AG08396 (cell line): ENCODE measurements around the gene HPRT1.
"Not testable (repeated sequence)": the region's sequence is repeated elsewhere in the genome, so short reads cannot be mapped to it uniquely, and the experiment has no call there.

Experiments used
- DNase-seq: peaks from one replicate; pipeline ENCODE4 v3.0.0; 2012; ENCODE audit warnings: low spot score, mixed read lengths

HPRT1 gene

GRCh38 chrX:134460005-134460861 is at the start of gene HPRT1:
Gene HPRT1 (plus strand): TSS chrX:134460165. CDS start chrX:134460312, 147 bp downstream.
- DNase-seq: peak; percentile 82

- no peak for DNase-seq
Observed at GRCh38 chrX:134416087-134416486, 43.9 kb upstream of the HPRT1 start.

GRCh38 chrX:134418317-134419113 is 41.5 kb upstream of the HPRT1 start:
- no peak for DNase-seq

- DNase-seq: no peak
Observed at GRCh38 chrX:134419784-134420183, 40.2 kb upstream of the HPRT1 start.

GRCh38 chrX:134423606-134424005 is 36.4 kb upstream of the HPRT1 start:
- DNase-seq: peak; percentile 7

GRCh38 chrX:134426281-134426680 is 33.7 kb upstream of the HPRT1 start:
- DNase-seq: no peak

GRCh38 chrX:134431894-134432293 is 28.1 kb upstream of the HPRT1 start:
- DNase-seq: no peak

GRCh38 chrX:134435894-134436293 is 24.1 kb upstream of the HPRT1 start:
- no peak for DNase-seq

- no peak for DNase-seq
Observed at GRCh38 chrX:134443020-134443419, 16.9 kb upstream of the HPRT1 start.

- DNase-seq: no peak
Observed at GRCh38 chrX:134443461-134443860, 16.5 kb upstream of the HPRT1 start.

- DNase-seq: no peak
Observed at GRCh38 chrX:134444681-134445080, 15.3 kb upstream of the HPRT1 start.

- no peak for DNase-seq
Observed at GRCh38 chrX:134452596-134452995, 7.4 kb upstream of the HPRT1 start.

- DNase-seq: no peak
Observed at GRCh38 chrX:134453631-134454030, 6.3 kb upstream of the HPRT1 start.

- no peak for DNase-seq
Observed at GRCh38 chrX:134454506-134454905, 5.5 kb upstream of the HPRT1 start.

- no peak for DNase-seq
Observed at GRCh38 chrX:134457708-134458107, 2.3 kb upstream of the HPRT1 start.

GRCh38 chrX:134459683-134460004 is 321 bp upstream of the HPRT1 start:
- no peak for DNase-seq

- no peak for DNase-seq
Observed at GRCh38 chrX:134460862-134461220, 876 bp downstream of the HPRT1 start.

- DNase-seq: no peak
Observed at GRCh38 chrX:134461437-134461836, 1.5 kb downstream of the HPRT1 start.

GRCh38 chrX:134462927-134463326 is 3.0 kb downstream of the HPRT1 start:
- no peak for DNase-seq

GRCh38 chrX:134464453-134464852 is 4.5 kb downstream of the HPRT1 start:
- DNase-seq: not testable (repeated sequence)

GRCh38 chrX:134469486-134469885 is 9.5 kb downstream of the HPRT1 start:
- DNase-seq: peak; percentile 34

GRCh38 chrX:134470013-134470412 is 10.0 kb downstream of the HPRT1 start:
- DNase-seq: no peak

- no peak for DNase-seq
Observed at GRCh38 chrX:134472041-134472440, 12.1 kb downstream of the HPRT1 start.
